SU-DHL-6 (cell line): ENCODE measurements around the gene ORM2.
"Not testable (repeated sequence)": the region's sequence is repeated elsewhere in the genome, so short reads cannot be mapped to it uniquely, and the experiment has no call there.

Experiments
- H2AFZ ChIP-seq: fragments of 200-600 bp; sonication (generic); 2 replicates; pipeline ENCODE4 v1.6.1; 2014; ENCODE audit warnings: low read depth, mild to moderate bottlenecking, moderate library complexity, mixed read lengths, antibody characterized with exemption, low read length; ENCODE audit not compliant: severe bottlenecking
- H3F3A ChIP-seq: fragments of 200-600 bp; shearing (Covaris generic); 2 replicates; pipeline ENCODE4 v1.6.0; 2016; ENCODE audit warnings: antibody characterized with exemption, mild to moderate bottlenecking; ENCODE audit not compliant: insufficient read depth
- H3K27ac ChIP-seq: fragments of 200-600 bp; sonication (generic); 2 replicates; pipeline ENCODE4 v1.5.1; 2016; ENCODE audit warnings: low read depth, mild to moderate bottlenecking, low read length, moderate library complexity, mixed read lengths
- H3K27me3 ChIP-seq: fragments of 200-600 bp; sonication (generic), shearing (Covaris generic); 2 replicates; pipeline ENCODE4 v1.6.0; 2014; ENCODE audit warnings: mild to moderate bottlenecking, low read length
- H3K36me3 ChIP-seq: fragments of 200-600 bp; sonication (generic); 2 replicates; pipeline ENCODE4 v1.6.1; 2014; ENCODE audit warnings: mild to moderate bottlenecking, low read length, mixed read lengths
- H3K4me2 ChIP-seq: fragments of 300-600, 200-600 bp; shearing (Covaris generic), sonication (generic); 2 replicates; pipeline ENCODE4 v1.6.0; 2014; ENCODE audit warnings: low read length, low read depth, mild to moderate bottlenecking; ENCODE audit not compliant: poor library complexity, severe bottlenecking
- H3K4me3 ChIP-seq: fragments of 200-600 bp; sonication (generic); 2 replicates; pipeline ENCODE4 v1.5.1; 2014; ENCODE audit warnings: antibody characterized with exemption, low read length, mild to moderate bottlenecking, mixed read lengths; ENCODE audit not compliant: insufficient read depth, poor library complexity, severe bottlenecking
- H3K79me2 ChIP-seq: fragments of 200-600 bp; sonication (generic); 2 replicates; pipeline ENCODE4 v1.6.1; 2014; ENCODE audit warnings: mild to moderate bottlenecking, low read length, moderate library complexity; ENCODE audit not compliant: insufficient read depth
- H3K9ac ChIP-seq: fragments of 200-600 bp; sonication (generic); 2 replicates; pipeline ENCODE4 v1.7.0; 2014; ENCODE audit warnings: mild to moderate bottlenecking, low read length
- H3K9me2 ChIP-seq: fragments of 200-600 bp; sonication (generic); replicated peaks from 2 replicates; pipeline ENCODE4 v1.6.1; 2014; ENCODE audit warnings: low read length; ENCODE audit not compliant: insufficient read depth
- H3K9me3 ChIP-seq: fragments of 200-600 bp; sonication (generic); 2 replicates; pipeline ENCODE4 v1.6.1; 2014; ENCODE audit warnings: low read length, mixed read lengths; ENCODE audit not compliant: insufficient read depth
- H4K20me1 ChIP-seq: fragments of 200-600 bp; sonication (generic); 2 replicates; pipeline ENCODE4 v1.6.1; 2014; ENCODE audit warnings: low read depth, mild to moderate bottlenecking, antibody characterized with exemption, low read length, moderate library complexity, mixed read lengths
- EZH2phosphoT487 ChIP-seq: fragments of 200-600 bp; sonication (generic), shearing (Covaris generic); conservative IDR thresholded peaks from 2 replicates; pipeline ENCODE4 v1.6.1; 2018; ENCODE audit warnings: mild to moderate bottlenecking, antibody characterized with exemption, low read length, moderate library complexity, mixed read lengths
- TF ChIP-seq, protein P1 (sequence below): fragments of 200-600 bp; sonication (generic); IDR thresholded peaks from one replicate; pipeline ENCODE4 v1.5.1; 2017; ENCODE audit warnings: antibody characterized with exemption, mild to moderate bottlenecking, low read length, moderate library complexity; ENCODE audit not compliant: insufficient read depth, poor library complexity, severe bottlenecking

ORM2 gene

DNA sequence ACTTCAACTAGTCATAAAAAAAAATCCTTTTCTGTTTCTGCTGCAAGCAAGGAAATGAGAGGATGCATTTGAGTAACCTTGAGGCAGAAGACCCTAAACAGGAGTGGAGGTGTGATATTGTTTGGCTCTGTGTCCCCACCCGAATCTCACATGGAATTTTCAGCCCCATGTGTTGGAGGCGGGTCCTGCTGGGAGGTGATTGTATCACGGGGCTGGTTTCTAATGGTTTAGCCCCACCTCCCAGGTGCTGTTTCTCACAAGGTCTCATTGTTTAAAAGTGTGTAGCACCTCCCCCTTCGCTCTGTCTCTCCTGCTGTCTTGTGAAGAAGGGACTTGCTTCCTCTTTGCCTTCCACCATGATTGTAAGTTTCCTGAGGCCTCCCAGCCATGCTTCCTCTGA is 4.0 kb downstream of the ORM2 start:
- H3K4me3 ChIP-seq, H3K4me2 ChIP-seq, H2AFZ ChIP-seq, H4K20me1 ChIP-seq, H3K79me2 ChIP-seq, H3K27ac ChIP-seq, H3K9me3 ChIP-seq, H3K27me3 ChIP-seq, H3K9me2 ChIP-seq, H3F3A ChIP-seq, H3K9ac ChIP-seq: not testable (repeated sequence)
- H3K36me3 ChIP-seq: peaks cover 17% of the 10 kb centered on the region

DNA sequence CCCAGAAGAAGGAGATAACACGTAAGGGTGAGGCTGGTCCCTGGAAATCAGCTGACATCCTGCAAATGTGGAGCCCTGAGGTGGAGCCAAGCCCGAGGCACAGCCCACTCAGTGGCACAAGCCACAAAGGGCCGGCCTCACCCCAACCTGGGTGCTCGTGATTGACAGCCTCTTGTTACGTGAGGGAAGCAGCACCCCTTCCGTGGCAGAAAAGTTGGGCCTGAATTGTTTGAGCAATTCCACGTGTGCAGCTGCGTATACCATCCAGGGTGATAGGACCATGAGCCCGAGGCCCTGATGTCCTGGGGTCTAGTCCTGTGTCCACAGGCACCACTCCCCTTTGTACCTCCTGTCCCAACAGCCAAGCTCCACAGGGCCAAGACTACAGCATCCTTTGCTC is 4.8 kb downstream of the ORM2 start:
- Histone ChIP-seq H3K36me3 (peaks cover 19% of the 10 kb centered on the region), H3K79me2 (no peaks in the 10 kb centered on the region), H3K4me2 (no peak overlapping the region), H3K9me3 (no peaks in the 10 kb centered on the region), H3K27ac (no peak overlapping the region), H3F3A (no peaks in the 10 kb centered on the region), H2AFZ (no peak overlapping the region), H3K9ac (no peak overlapping the region), H3K27me3 (no peaks in the 10 kb centered on the region), H4K20me1 (no peaks in the 10 kb centered on the region), H3K4me3 (no peak overlapping the region), H3K9me2 (no peaks in the 10 kb centered on the region)
- TF ChIP-seq, protein P1, sequence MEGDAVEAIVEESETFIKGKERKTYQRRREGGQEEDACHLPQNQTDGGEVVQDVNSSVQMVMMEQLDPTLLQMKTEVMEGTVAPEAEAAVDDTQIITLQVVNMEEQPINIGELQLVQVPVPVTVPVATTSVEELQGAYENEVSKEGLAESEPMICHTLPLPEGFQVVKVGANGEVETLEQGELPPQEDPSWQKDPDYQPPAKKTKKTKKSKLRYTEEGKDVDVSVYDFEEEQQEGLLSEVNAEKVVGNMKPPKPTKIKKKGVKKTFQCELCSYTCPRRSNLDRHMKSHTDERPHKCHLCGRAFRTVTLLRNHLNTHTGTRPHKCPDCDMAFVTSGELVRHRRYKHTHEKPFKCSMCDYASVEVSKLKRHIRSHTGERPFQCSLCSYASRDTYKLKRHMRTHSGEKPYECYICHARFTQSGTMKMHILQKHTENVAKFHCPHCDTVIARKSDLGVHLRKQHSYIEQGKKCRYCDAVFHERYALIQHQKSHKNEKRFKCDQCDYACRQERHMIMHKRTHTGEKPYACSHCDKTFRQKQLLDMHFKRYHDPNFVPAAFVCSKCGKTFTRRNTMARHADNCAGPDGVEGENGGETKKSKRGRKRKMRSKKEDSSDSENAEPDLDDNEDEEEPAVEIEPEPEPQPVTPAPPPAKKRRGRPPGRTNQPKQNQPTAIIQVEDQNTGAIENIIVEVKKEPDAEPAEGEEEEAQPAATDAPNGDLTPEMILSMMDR: no peak

DNA sequence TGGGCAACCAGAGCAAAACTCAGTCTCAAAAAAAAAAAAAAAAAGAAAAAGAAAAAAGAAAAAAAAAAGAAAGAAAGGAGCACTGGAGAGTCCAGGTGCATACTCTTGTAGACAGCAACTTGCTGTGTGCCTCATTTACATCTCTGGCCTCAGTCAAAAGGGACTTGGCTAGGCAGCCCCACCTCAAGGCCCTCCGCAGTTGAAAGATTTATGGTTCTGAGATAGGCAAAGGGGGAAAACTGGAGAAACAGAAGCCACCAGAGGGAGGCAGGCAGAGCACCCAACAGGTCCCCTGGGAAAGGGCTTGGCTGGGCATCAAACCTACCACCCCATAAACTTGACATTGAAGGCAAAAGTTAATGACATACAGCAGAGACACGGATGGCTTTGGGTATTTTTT is 6.1 kb downstream of the ORM2 start:
- Histone ChIP-seq H3F3A (0 out of 2 replicates have a peak, but pooled peaks cover under 1% of the 10 kb centered on the region), H3K9me2 (no peaks in the 10 kb centered on the region), H3K9me3 (no peaks in the 10 kb centered on the region), H3K36me3 (peaks cover 20% of the 10 kb centered on the region), H3K4me2 (no peak overlapping the region), H3K9ac (no peak overlapping the region), H3K27ac (no peak overlapping the region), H2AFZ (no peak overlapping the region), H3K4me3 (no peak overlapping the region), H4K20me1 (no peaks in the 10 kb centered on the region), H3K27me3 (no peaks in the 10 kb centered on the region), H3K79me2 (no peaks in the 10 kb centered on the region)
- TF ChIP-seq, protein P1: no peak
- TF ChIP-seq EZH2phosphoT487: no peak

DNA sequence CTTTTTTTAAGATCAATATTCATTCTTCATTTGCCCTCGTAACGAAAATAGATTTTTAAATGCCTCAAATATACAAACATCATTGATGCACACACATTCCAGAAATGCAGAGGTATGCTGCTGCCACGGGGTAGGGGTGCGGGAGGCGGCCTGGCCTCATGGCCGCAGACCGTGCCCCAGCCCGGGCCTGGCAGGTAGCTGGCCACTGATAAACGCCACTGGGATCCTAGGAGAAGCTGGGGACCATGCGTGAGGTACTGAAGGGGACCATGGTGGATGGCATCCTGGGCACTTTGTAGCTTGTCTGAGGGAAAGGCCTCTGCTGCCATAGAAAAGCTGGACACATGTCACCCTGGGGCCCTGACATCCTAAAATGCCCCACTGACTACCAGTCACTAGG is 6.5 kb downstream of the ORM2 start:
- Histone ChIP-seq H3K27me3 (no peaks in the 10 kb centered on the region), H3K4me3 (no peak overlapping the region), H3K9ac (no peak overlapping the region), H3K27ac (no peak overlapping the region), H3K9me2 (no peaks in the 10 kb centered on the region), H3K79me2 (no peaks in the 10 kb centered on the region), H2AFZ (no peak overlapping the region), H4K20me1 (no peaks in the 10 kb centered on the region), H3F3A (0 out of 2 replicates have a peak, but pooled peaks cover 5% of the 10 kb centered on the region), H3K4me2 (no peak overlapping the region), H3K9me3 (no peaks in the 10 kb centered on the region), H3K36me3 (peaks cover 24% of the 10 kb centered on the region)
- TF ChIP-seq, protein P1: no peak
- TF ChIP-seq EZH2phosphoT487: no peak
